ENCODE results near the gene CHTOP.

CHTOP gene

DNA sequence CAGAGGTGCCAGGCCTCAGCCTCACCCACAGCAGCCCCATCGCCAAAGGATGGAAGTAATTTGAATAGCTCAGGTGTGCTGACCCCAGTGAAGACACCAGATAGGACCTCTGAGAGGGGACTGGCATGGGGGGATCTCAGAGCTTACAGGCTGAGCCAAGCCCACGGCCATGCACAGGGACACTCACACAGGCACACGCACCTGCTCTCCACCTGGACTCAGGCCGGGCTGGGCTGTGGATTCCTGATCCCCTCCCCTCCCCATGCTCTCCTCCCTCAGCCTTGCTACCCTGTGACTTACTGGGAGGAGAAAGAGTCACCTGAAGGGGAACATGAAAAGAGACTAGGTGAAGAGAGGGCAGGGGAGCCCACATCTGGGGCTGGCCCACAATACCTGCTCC, 59.6 kb downstream of the CHTOP start:
- no peak for DNase-seq

Data from NCI-H2107 (cell line).